HG02981 (cell line): ENCODE data around the gene TYW1B.
"Not testable (repeated sequence)": the region's sequence is repeated elsewhere in the genome, so short reads cannot be mapped to it uniquely, and the experiment has no call there.

Experiments
- ATAC-seq: cut with Tn5 transposase; IDR thresholded peaks from one replicate; pipeline ENCODE4 v1.9.1; 2021; ENCODE audit warnings: mild to moderate bottlenecking, moderate library complexity; ENCODE audit not compliant: unreplicated experiment

Gene TYW1B

GRCh38 chr7:72817661-72818060 lies 10.3 kb downstream of the TYW1B start:
- ATAC-seq, result not testable (repeated sequence)

GRCh38 chr7:72816370-72817157 lies 11.4 kb downstream of the TYW1B start:
- not testable (repeated sequence) for ATAC-seq

DNA sequence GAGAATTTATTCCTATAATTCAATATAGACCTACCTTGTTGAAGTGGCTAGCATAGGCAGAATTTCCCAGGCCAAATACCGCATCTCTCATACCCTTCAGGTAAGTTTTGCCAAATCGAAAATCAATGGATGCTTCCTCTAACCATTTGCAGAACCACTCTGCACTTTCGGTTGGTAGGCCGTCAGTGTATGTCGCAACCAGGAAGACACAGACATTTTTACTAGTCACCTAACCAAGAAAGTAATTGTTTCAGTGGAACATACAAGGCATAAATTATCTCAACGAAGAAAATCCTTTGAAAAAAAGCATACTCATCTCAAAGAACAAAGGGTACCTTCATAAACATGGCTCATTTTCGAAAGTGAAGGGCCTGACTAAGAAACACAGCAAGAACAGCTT lies 17.6 kb downstream of the TYW1B start:
- ATAC-seq, result not testable (repeated sequence)

DNA sequence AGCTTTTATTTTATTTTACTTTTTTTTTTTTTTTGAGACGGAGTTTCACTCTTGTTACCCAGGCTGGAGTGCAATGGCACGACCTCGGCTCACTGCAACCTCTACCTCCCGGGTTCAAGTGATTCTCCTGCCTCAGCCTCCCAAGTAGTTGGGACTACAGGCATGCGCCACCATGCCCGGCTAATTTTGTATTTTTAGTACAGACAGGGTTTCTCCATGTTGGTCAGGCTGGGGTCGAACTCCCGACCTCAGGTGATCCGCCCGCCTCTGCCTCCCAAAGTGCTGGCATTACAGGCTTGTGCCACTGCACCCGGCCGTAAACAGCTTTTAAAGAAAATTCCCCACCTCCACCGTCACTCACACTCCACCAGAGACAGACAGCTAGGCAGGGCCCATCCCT lies 19.5 kb downstream of the TYW1B start:
- ATAC-seq, result not testable (repeated sequence)

- not testable (repeated sequence) for ATAC-seq
These were observed 21.1 kb downstream of the TYW1B start for GRCh38 chr7:72806851-72807250.

GRCh38 chr7:72805526-72806494 lies 22.2 kb downstream of the TYW1B start:
- ATAC-seq, result no peak

DNA sequence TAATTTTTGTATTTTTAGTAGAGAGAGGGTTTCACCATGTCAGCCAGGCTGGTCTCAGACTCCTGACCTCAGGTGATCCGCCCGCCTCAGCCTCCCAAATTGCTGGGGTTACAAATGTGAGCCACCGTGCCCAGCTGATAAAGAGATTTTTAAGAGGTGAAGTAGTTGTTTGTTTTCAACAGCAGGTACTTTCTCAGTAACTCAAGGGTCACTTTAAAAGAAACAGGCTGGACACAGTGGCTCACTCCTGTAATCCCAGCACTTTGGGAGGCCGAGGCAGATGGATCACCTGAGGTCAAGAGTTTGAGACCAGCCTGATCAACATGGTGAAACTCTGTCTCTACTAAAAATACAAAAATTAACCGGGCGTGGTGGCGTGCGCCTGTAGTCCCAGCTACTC lies 24.2 kb downstream of the TYW1B start:
- ATAC-seq, result not testable (repeated sequence)

- ATAC-seq, result not testable (repeated sequence)
These were observed 26.4 kb downstream of the TYW1B start for GRCh38 chr7:72801564-72801963.

DNA sequence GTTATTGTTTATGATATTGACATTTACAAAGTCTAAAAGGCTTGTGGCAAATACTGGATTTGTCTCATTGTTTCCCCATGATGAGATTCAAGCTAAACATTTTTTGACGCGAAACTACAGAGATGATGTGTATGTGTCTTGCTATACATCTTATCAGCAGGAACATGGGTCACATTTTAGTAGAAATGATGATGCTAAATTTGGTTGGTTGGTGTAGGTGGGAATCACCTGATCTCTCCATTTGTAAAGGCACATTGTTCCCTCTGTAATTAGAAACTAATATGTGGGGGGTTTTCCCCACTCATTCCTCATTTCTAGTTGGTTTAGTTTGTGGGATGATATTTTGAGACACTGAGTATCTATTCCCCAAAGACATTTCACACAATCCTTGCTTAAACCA lies 32.6 kb downstream of the TYW1B start:
- ATAC-seq, result not testable (repeated sequence)

DNA sequence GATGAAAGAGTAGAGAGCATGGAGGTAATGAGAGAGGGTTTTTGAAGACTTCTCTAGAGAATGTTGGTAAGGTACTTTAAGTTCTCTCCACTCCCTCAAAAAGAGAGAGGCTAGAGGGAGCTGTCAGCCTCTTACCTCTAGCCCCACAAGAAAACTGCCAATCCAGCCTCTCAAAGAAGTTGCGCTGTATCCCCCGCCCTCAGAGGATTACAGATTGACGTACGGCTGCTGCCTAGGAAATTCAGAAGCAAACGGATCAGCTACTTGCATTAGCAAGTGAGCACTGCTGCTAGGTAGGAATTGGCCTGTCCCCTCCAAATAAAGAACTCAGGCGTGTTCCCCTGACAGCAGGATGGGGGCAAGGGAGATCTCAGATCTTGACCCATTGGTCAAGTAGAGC lies 34.2 kb downstream of the TYW1B start:
- no peak for ATAC-seq

DNA sequence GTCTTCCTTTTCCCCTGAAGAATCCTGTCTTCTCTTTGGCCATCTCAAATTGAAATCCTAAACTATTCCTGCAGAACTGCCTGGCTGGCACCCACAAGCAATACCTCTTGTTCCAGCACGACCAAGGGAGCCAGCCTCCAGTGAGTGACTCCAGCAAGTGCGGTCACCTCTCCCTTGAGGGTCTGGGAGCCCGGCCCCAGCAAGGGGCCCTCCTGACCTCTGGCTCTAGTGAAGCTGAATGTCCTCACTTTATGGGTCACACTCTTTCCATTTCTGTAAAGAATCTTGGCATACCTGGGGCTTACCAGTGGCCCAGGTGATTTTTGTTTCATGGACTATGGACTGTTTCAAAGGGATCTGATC lies 37.3 kb downstream of the TYW1B start:
- ATAC-seq, result not testable (repeated sequence)

DNA sequence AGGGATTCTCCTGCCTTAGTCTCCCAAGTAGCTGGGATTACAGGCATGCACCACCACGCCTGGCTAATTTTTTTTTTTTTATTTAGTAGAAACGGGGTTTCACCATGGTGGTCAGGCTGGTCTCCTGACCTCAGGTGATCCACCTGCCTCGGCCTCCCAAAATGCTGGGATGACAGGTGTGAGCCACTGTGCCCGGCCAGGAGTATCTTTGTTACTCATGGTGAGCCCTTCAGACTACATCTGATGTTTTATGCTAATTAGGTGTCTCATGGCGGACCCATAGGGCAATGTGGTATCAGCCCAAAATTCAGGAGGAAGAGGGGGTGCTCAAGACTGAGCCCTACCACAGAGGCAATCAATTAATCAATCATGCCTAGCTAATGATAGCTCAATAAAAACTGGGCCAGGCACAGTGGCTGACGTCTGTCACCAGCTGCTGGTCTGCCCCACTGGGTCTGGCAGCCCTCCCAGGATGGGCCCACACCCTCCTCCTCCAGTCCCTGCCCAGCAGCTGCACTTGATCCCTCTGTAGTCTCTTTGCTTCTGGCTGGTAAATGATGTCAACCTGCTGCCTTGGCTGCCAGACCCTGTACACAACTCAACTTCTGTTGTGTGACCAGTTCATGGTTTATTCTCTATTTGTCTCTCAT lies 37.8 kb downstream of the TYW1B start:
- ATAC-seq, result not testable (repeated sequence)

DNA sequence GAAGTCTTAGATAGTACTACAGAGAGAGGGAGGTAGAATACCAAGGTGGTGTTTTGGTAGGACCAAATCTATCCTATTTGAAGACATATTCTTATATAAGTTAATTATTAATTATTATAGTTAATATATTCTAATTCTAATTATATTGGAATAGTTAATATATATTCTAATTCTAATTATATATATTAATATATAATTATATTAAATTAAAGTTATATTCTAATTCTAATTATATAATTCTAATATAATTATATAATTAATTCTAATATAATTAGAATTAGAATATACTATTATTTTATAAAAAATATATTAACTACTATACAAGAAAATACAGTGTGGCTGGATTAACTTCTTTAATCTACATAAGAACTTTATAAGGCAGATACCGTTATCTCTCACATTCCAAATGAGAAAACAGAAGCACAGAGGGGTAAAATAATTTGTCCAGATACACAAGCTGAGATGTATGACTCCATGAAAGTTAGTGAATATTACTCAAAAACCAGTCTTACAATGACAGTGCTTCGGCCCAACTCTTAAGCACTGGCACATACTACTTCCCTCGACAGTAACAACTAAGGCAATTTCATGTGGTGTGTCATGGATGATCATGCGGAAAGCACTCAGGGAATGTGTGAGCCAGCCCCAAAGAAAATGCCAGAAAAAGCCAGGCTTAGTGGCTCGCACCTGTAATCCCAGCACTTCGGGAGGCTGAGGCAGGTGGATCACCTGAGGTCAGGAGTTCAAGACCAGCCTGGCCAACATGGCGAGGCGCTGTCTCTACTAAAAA lies 42.6 kb downstream of the TYW1B start:
- ATAC-seq, result no peak

GRCh38 chr7:72783601-72784370 lies 44.2 kb downstream of the TYW1B start:
- not testable (repeated sequence) for ATAC-seq

GRCh38 chr7:72781631-72782030 lies 46.4 kb downstream of the TYW1B start:
- ATAC-seq, result no peak

- ATAC-seq, result no peak
These were observed 46.8 kb downstream of the TYW1B start for GRCh38 chr7:72781161-72781560.

- not testable (repeated sequence) for ATAC-seq
These were observed 47.6 kb downstream of the TYW1B start for GRCh38 chr7:72780289-72780894.

DNA sequence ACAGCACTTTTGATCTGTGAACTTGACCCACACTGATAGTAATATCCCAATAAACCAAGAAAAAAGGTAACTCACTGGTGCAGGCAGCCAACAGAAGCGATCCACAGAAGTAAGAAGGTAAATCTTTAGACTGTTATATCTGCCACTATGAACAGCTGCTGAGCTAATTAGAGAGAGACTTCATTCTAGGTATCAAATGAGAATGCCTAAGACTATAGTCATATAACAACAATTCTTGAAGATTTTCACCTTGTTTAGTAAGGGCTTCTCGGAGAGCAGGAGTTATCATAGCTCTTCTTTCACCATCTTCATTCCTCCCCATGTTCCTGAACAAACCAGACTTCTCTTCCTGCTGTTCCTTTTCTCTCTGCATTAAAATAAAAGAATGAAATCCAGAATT lies 50.8 kb downstream of the TYW1B start:
- not testable (repeated sequence) for ATAC-seq

GRCh38 chr7:72772627-72773026 lies 55.4 kb downstream of the TYW1B start:
- not testable (repeated sequence) for ATAC-seq
